HPDE6-E6E7 (cell line): ENCODE results near the gene MBNL1.
"Not testable (repeated sequence)": the region's sequence is repeated elsewhere in the genome, so short reads cannot be mapped to it uniquely, and the experiment has no call there.

Source experiments
- DNase-seq: peaks from one replicate; pipeline ENCODE4 v3.0.0; 2011; ENCODE audit warnings: missing footprints; ENCODE audit errors: extremely low spot score

Gene MBNL1

GRCh38 chr3:152319831-152320617, 51.3 kb downstream of the MBNL1 start:
- no peak for DNase-seq

GRCh38 chr3:152321200-152321954, 52.6 kb downstream of the MBNL1 start:
- no peak for DNase-seq

GRCh38 chr3:152321955-152322377, 53.2 kb downstream of the MBNL1 start:
- no peak for DNase-seq

- DNase-seq = no peak
These were observed 54.0 kb downstream of the MBNL1 start for GRCh38 chr3:152322756-152323155.

GRCh38 chr3:152323834-152324233, 55.1 kb downstream of the MBNL1 start:
- DNase-seq = no peak

- no peak for DNase-seq
These were observed 56.4 kb downstream of the MBNL1 start for GRCh38 chr3:152325136-152325535.

- no peak for DNase-seq
These were observed 58.5 kb downstream of the MBNL1 start for GRCh38 chr3:152327203-152327602.

GRCh38 chr3:152328841-152329240, 60.1 kb downstream of the MBNL1 start:
- DNase-seq = peak; percentile 48

- no peak for DNase-seq
These were observed 61.8 kb downstream of the MBNL1 start for GRCh38 chr3:152330559-152330958.

- peak; percentile 26 for DNase-seq
These were observed 62.4 kb downstream of the MBNL1 start for GRCh38 chr3:152331018-152331541.

- DNase-seq = no peak
These were observed 63.3 kb downstream of the MBNL1 start for GRCh38 chr3:152331998-152332397.

- no peak for DNase-seq
These were observed 65.2 kb downstream of the MBNL1 start for GRCh38 chr3:152333928-152334327.

GRCh38 chr3:152334761-152335160, 66.0 kb downstream of the MBNL1 start:
- DNase-seq = no peak

- no peak for DNase-seq
These were observed 66.5 kb downstream of the MBNL1 start for GRCh38 chr3:152335273-152335672.

- DNase-seq = not testable (repeated sequence)
These were observed 68.6 kb downstream of the MBNL1 start for GRCh38 chr3:152337337-152337736.

GRCh38 chr3:152338159-152338720, 69.5 kb downstream of the MBNL1 start:
- no peak for DNase-seq

GRCh38 chr3:152339881-152340505, 71.3 kb downstream of the MBNL1 start:
- no peak for DNase-seq

- no peak for DNase-seq
These were observed 76.5 kb downstream of the MBNL1 start for GRCh38 chr3:152345233-152345632.

- DNase-seq = no peak
These were observed 77.3 kb downstream of the MBNL1 start for GRCh38 chr3:152346058-152346457.

GRCh38 chr3:152346740-152347139, 78.0 kb downstream of the MBNL1 start:
- no peak for DNase-seq

- DNase-seq = no peak
These were observed 79.9 kb downstream of the MBNL1 start for GRCh38 chr3:152348436-152349177.
